ENCODE results near the gene TRAF4.
A peak's percentile ranks its signal among the peaks of the same experiment; 100 is the strongest.

Gene TRAF4

DNA sequence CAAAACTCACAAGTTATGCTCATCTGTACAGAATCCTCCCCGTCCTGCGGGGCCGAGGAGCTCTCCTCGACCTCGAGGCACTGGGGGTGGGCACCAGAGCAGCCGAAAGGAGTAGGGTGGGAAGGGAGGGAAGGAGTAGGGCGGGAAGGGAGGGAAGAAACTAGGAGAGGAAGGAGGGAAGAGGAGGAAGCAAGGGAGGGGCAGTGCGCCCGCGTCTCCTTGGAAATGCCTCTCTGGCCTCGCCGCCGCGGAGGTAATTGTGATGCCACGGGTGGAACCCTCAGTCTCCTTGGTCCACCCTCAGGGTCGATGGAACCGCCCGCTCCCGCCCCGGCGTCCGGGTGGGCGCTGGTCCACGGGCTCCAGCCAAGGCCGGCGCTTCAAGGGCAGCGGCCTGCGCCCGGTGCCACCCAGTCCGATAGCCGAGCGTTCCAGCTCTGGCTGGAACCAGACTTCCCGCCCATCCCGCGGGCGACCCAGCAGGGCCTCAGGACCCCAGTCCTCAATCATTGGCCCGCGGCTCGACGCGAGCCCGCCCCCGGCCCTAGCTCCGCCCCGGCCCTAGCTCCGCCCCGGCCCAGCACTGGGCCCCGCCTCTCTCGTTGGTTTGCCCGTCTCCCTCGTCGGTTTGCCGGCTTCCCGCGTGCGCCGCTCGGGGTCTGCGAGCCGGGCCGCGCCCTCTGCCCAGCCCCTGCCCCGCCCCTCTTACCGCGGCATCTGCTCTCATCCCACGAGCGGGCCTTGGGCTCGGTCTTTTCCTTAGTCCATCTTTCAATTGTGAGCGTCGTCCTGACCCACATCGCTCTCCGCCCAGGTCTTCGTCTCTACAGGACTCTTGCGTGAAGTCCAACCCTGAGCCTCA is 32.7 kb upstream of the TRAF4 start:
- peak; percentile 87 to 92 for DNase-seq (ENCODE audit: low read depth in 2 of 2)
- H3K4me3 ChIP-seq (replicated peaks in 1 of 2; ENCODE audit: low read depth in 2 of 2, low read length in 2 of 2) = peak overlapping the region; percentile 44 to 60
- TF ChIP-seq, protein P1, sequence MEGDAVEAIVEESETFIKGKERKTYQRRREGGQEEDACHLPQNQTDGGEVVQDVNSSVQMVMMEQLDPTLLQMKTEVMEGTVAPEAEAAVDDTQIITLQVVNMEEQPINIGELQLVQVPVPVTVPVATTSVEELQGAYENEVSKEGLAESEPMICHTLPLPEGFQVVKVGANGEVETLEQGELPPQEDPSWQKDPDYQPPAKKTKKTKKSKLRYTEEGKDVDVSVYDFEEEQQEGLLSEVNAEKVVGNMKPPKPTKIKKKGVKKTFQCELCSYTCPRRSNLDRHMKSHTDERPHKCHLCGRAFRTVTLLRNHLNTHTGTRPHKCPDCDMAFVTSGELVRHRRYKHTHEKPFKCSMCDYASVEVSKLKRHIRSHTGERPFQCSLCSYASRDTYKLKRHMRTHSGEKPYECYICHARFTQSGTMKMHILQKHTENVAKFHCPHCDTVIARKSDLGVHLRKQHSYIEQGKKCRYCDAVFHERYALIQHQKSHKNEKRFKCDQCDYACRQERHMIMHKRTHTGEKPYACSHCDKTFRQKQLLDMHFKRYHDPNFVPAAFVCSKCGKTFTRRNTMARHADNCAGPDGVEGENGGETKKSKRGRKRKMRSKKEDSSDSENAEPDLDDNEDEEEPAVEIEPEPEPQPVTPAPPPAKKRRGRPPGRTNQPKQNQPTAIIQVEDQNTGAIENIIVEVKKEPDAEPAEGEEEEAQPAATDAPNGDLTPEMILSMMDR (IDR thresholded peaks at IDR 0.05; ENCODE audit: low read depth, low read length) = no peak

DNA sequence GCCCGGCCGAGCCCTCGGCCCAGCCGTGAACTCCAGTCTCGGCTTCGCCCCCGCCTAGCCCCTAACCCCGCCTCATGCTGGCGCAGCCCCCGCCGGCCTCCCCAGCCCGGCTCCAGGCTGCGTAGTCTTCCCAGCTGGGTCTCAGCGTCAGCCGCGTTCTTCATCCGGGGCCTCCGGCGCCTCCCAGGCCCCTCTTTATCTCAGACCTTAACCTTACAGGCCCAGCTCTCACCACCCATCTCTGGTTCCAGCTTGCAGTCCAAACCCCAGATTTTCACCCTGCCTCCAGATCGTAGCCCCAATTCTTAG is 32.1 kb upstream of the TRAF4 start, which contains the start of gene PROCA1:
Gene PROCA1 (minus strand): TSS at position 166 of the 309 bp plus-strand sequence. CDS start 228 bp downstream, outside the sequence.
- H3K4me3 ChIP-seq (replicated peaks in 1 of 2; ENCODE audit: low read depth in 2 of 2, low read length in 2 of 2) = peak within 1 kb of the TSS; percentile 44 to 60
- TF ChIP-seq, protein P1 (IDR thresholded peaks at IDR 0.05; ENCODE audit: low read depth, low read length) = no peak
- DNase-seq (ENCODE audit: low read depth in 2 of 2) = no peak

DNA sequence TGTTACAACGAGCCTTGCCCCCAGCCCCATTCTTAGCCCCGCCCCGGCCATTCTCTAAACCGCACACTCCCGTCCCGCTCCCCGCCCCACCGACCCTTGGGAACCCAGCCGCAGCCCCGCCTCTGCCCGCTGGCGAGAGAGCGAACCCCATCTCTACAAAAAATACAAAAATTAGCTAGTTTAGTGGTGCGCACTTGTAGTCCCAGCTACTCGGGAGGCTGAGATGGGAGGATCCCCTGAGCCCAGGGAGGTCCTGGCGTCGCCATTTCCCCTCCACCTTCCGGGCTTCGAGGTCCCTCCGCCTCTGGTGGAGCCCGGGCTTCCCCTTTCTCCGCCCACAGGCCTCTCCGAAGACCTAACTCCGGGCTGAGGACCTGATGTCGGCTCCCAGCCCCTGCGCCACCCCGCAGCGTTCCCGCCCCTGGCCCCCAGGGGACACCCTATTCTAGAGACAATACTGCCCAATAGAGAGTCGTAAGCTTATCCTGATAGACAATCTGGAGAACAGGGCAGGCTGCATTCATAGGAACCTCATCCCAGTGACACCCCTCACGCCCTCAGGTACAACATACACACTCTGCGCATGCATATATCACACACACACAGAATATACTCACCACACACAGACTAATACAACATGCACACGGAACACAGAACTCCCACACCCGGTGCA is 31.6 kb upstream of the TRAF4 start:
- no peak overlapping the region for H3K4me3 ChIP-seq (replicated peaks in 1 of 2; ENCODE audit: low read depth in 2 of 2, low read length in 2 of 2)
- TF ChIP-seq, protein P1 (IDR thresholded peaks at IDR 0.05; ENCODE audit: low read depth, low read length) = no peak
- DNase-seq (ENCODE audit: low read depth in 2 of 2) = peak in 1 of 2 donors; percentile 31

DNA sequence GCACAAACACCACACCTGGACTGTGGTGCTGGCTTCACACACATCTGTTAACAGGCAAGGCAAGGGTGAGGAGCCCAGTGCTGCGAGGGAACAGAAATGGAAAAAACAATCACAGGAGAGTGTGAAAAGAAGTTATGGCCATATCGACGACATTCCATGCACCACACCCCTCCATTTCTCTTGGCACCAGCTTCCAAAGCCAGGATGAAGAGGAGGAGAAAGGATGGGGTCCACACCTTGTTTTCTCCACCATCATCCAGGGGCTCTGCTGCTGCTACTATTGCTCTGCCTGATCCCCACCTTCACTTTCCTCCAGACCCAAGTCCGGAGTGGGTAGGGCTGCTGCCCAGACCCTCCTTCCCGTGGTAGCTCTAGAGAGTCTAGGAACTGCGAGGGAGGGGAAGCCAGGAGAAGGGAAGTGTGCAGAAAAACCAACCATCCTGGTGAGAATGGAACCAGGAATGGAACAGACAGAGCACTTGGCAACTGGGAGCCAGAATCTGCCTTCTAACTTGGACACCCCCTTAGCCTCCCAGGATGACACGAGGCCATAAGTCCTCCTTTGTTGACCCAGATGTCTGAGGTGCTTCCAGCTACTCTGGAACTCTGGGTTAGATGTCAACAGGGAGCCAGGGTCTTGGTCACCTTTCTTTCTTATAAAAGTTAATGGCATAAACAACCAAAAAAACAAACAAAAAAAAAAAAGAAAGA is 31.0 kb upstream of the TRAF4 start:
- no peak for DNase-seq (ENCODE audit: low read depth in 2 of 2)
- no peak overlapping the region for H3K4me3 ChIP-seq (replicated peaks in 1 of 2; ENCODE audit: low read depth in 2 of 2, low read length in 2 of 2)
- TF ChIP-seq, protein P1 (IDR thresholded peaks at IDR 0.05; ENCODE audit: low read depth, low read length) = no peak

DNA sequence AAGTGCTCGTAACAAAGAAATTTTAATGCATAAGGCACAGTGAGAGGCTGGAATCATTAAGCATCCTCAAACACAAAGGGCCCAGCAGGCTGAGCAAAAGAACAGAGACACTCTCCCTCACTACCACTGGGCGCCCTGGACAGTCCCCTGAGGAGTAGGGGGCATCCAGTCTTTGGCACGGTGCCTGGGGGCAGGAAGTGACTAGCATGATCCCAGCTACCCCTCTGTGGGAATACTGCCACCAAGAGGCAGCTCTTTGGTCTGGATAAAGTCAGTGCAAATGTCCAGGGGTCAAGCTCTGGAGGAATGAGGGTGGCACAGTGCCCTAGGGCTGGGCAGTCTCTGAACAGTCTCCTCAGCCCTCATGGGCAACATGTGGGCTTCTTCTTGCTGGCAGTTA is 29.5 kb upstream of the TRAF4 start:
- H3K4me3 ChIP-seq (replicated peaks in 1 of 2; ENCODE audit: low read depth in 2 of 2, low read length in 2 of 2) = no peak overlapping the region
- TF ChIP-seq, protein P1 (IDR thresholded peaks at IDR 0.05; ENCODE audit: low read depth, low read length) = no peak
- no peak for DNase-seq (ENCODE audit: low read depth in 2 of 2)

DNA sequence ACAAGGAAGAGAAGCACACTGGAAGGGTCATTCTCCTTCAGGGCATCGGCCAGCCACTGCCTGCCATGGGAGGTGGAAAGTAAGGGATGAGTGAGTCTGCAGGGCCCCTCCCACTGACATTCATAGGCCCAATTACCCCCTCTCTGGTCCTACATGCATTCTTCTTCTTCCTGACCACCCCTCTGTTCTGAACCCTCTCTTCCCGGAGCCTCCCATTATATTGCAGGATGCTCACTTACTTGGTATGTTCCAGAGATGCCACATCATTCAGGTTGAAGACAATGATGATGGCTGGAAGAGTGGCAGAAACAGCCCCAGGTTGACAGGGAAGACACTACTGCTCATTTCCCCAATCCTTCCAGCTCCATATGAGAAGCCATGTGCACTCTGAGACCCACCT is 28.6 kb upstream of the TRAF4 start:
- DNase-seq (ENCODE audit: low read depth in 2 of 2) = no peak
- TF ChIP-seq, protein P1 (IDR thresholded peaks at IDR 0.05; ENCODE audit: low read depth, low read length) = no peak
- H3K4me3 ChIP-seq (replicated peaks in 1 of 2; ENCODE audit: low read depth in 2 of 2, low read length in 2 of 2) = no peak overlapping the region

Measured in cardiac fibroblast (primary cell).